Left ventricle myocardium inferior (tissue), 1 donor: Measurements from ENCODE around the gene SYNPO2. TPM values are rescaled to one million over a fixed set of nuclear protein-coding genes. Genes with fewer than 3 reads are reported as not detected.

Source experiments
- DNase-seq: peaks from one replicate; pipeline ENCODE4 v3.0.0-alpha.2; 2020
- H3K27ac ChIP-seq: fragments of 200-600 bp; replicated peaks from 2 replicates; pipeline ENCODE4 v1.8.0; 2021
- H3K27me3 ChIP-seq: fragments of 200-600 bp; 2 replicates; pipeline ENCODE4 v1.8.0; 2021; ENCODE audit warnings: low read depth
- H3K36me3 ChIP-seq: fragments of 200-600 bp; 2 replicates; pipeline ENCODE4 v1.8.0; 2021
- H3K4me1 ChIP-seq: fragments of 200-600 bp; 2 replicates; pipeline ENCODE4 v1.8.0; 2021
- H3K4me3 ChIP-seq: fragments of 200-600 bp; 2 replicates; pipeline ENCODE4 v1.8.0; 2021; ENCODE audit warnings: mild to moderate bottlenecking, moderate library complexity
- H3K9me3 ChIP-seq: fragments of 200-600 bp; replicated peaks from 2 replicates; pipeline ENCODE4 v1.8.0; 2021
- intact Hi-C: fragments of 100-400 bp; cut with micrococcal nuclease; formaldehyde crosslinking; loops from one replicate; pipeline ENCODE4 v1.11.0; 2022
- total RNA-seq: library from RNA; stranded (reverse); fragmentation: NEBNext Ultra II Directional; extraction: Animal tissue kit (Norgen Biotek cat#: 25700); gene quantifications from one replicate; pipeline ENCODE4 v1.2.1, GENCODE V29; 2021
- TF ChIP-seq, protein P1 (sequence below): fragments of 200-600 bp; IDR thresholded peaks from 2 replicates; pipeline ENCODE4 v1.8.0; 2021; ENCODE audit warnings: antibody characterized with exemption, mild to moderate bottlenecking, borderline replicate concordance
- donor health status: DM: no; HTN: yes; CAD: no; lungs with severe emphysema.

SYNPO2 gene
- total RNA-seq, 1 donor from 2014 or later = 239 TPM

GRCh38 chr4:118910221-118910620 is 21.6 kb downstream of the SYNPO2 start:
- Histone ChIP-seq H3K4me3 (peak overlapping the region; percentile 34), H3K9me3 (no peaks in the 10 kb centered on the region), H3K27me3 (no peaks in the 10 kb centered on the region), H3K27ac (peak overlapping the region; percentile 88), H3K36me3 (no peaks in the 10 kb centered on the region), H3K4me1 (peaks cover 73% of the 10 kb centered on the region)
- TF ChIP-seq, protein P1, sequence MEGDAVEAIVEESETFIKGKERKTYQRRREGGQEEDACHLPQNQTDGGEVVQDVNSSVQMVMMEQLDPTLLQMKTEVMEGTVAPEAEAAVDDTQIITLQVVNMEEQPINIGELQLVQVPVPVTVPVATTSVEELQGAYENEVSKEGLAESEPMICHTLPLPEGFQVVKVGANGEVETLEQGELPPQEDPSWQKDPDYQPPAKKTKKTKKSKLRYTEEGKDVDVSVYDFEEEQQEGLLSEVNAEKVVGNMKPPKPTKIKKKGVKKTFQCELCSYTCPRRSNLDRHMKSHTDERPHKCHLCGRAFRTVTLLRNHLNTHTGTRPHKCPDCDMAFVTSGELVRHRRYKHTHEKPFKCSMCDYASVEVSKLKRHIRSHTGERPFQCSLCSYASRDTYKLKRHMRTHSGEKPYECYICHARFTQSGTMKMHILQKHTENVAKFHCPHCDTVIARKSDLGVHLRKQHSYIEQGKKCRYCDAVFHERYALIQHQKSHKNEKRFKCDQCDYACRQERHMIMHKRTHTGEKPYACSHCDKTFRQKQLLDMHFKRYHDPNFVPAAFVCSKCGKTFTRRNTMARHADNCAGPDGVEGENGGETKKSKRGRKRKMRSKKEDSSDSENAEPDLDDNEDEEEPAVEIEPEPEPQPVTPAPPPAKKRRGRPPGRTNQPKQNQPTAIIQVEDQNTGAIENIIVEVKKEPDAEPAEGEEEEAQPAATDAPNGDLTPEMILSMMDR = no peak
- DNase-seq = no peak
- intact Hi-C loops = no loop called here

DNA sequence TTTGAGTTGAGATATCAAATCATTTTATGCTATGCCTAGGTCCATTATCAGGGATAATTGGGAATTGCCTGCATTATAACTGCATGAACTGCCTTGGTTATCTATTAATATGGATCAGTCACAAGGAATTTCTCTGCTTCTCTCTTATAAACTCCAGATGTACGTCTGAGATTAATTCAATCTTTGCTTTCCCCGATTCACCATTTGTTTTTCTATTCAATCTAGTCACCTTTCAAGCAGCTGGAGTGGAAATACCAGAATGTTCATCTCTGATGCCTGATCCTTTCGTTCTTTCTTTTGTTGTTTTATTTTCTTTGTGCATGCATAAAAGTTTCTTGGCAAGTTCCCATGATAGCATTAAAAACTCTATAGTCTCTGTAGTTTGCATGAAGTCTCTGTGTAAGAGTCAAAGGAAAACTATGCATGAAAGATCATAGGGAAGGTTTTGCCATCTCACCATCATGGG is 22.6 kb downstream of the SYNPO2 start:
- no peaks in the 10 kb centered on the region for H3K36me3 ChIP-seq
- no peak for DNase-seq
- intact Hi-C loops = no loop called here
- TF ChIP-seq, protein P1 = no peak
- no peaks in the 10 kb centered on the region for H3K9me3 ChIP-seq
- H3K4me3 ChIP-seq = no peak overlapping the region
- no peaks in the 10 kb centered on the region for H3K27me3 ChIP-seq
- H3K4me1 ChIP-seq = peaks cover 67% of the 10 kb centered on the region
- peak overlapping the region; percentile 88 for H3K27ac ChIP-seq

DNA sequence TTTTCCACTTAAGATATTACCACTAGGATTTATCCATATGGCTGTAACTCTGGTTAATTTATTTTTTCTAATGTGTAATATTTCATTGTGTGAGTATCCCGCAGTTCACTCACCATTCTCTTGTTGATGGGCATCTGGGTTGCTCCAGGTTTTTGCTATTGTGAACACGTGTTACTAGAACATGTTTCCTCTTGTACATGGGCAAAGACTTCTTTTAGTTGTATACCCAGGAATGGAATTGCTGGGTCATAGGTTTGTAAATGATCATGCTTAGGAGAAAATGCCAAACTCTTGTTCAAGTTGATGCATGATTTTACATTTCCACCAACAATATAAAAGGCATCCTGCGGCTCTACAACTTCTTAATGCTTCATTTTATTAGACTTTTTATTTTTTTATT is 26.8 kb downstream of the SYNPO2 start:
- H3K9me3 ChIP-seq = no peaks in the 10 kb centered on the region
- intact Hi-C loops = no loop called here
- DNase-seq = no peak
- no peaks in the 10 kb centered on the region for H3K27me3 ChIP-seq
- H3K4me1 ChIP-seq = peaks cover 67% of the 10 kb centered on the region
- H3K36me3 ChIP-seq = no peaks in the 10 kb centered on the region
- H3K27ac ChIP-seq = peak overlapping the region; percentile 2
- H3K4me3 ChIP-seq = no peak overlapping the region
- TF ChIP-seq, protein P1 = no peak

GRCh38 chr4:118916691-118917289 is 28.1 kb downstream of the SYNPO2 start:
- intact Hi-C loops = no loop called here
- Histone ChIP-seq H3K36me3 (no peaks in the 10 kb centered on the region), H3K9me3 (no peaks in the 10 kb centered on the region), H3K4me3 (no peak overlapping the region), H3K27me3 (no peaks in the 10 kb centered on the region), H3K27ac (peak overlapping the region; percentile 88), H3K4me1 (peaks cover 67% of the 10 kb centered on the region)
- DNase-seq = no peak
- TF ChIP-seq, protein P1 = no peak

DNA sequence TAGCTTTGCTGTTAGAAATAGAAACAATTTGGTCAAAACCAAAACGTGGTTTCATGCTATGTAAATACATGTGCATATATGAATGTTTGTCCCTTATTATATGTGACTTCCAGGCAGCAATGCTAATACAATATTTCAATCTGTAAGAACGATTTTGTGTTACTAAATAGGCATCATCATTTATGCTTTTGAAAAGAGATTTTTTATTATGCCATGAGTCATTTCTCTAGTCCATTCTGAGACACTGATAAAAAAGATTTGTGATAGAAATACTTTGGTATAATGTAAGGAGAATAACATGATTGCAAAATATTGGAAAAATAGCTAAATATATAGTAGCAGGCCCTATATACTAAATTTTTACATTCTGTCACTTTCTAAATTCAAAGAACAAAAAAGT is 28.9 kb downstream of the SYNPO2 start:
- no peak overlapping the region for H3K4me3 ChIP-seq
- TF ChIP-seq, protein P1 = no peak
- no peaks in the 10 kb centered on the region for H3K27me3 ChIP-seq
- intact Hi-C loops = no loop called here
- no peaks in the 10 kb centered on the region for H3K36me3 ChIP-seq
- peaks cover 70% of the 10 kb centered on the region for H3K4me1 ChIP-seq
- peak overlapping the region; percentile 88 for H3K27ac ChIP-seq
- DNase-seq = no peak
- H3K9me3 ChIP-seq = no peaks in the 10 kb centered on the region
